Panc1 (cell line): Measurements from ENCODE around the gene BTG1.

Experiments
- CTCF ChIP-seq: fragments of 450-650 bp; IDR thresholded peaks from 2 replicates; pipeline ENCODE4 v1.5.1; 2017; ENCODE audit warnings: mild to moderate bottlenecking
- POLR2AphosphoS5 ChIP-seq: IDR thresholded peaks from 2 replicates; pipeline ENCODE4 v1.6.1; 2012; ENCODE audit warnings: mild to moderate bottlenecking, low read depth, low read length, moderate library complexity

GRCh38 chr12:92129609-92130008 lies 16.0 kb downstream of the BTG1 start:
- TF ChIP-seq CTCF = no peak
- no peak for TF ChIP-seq POLR2AphosphoS5
